HepG2 (cell line): Measurements from ENCODE around the gene ERC1. TPM values are rescaled to one million over a fixed set of nuclear protein-coding genes. Genes with fewer than 3 reads are reported as not detected.

Experiments
- ATAC-seq: fragments of 200-7000 bp; cut with Tn5 transposase; 3 replicates; pipeline ENCODE4 v1.9.1; 2020; ENCODE audit warnings: mild to moderate bottlenecking, moderate library complexity
- BruUV-seq: library from RNA; stranded (reverse); fragments of 400-500 nt; replicated peaks from 2 replicates; lab custom pipeline; 2021; lab: Mats Ljungman, UMichigan
- CTCF ChIA-PET: fragments of 300-600 bp; formaldehyde crosslinking; extraction: SDS; loops from one replicate; lab custom pipeline; 2021; ENCODE audit warnings: low total read pairs, inconsistent platforms, low intra/inter-chr PET ratio; lab: Yijun Ruan, JAX
- POLR2A ChIA-PET: fragments of 350-600 bp; sonication (Branson Sonifier 250); formaldehyde crosslinking; loops from one replicate; lab custom pipeline; 2020; ENCODE audit warnings: antibody characterized with exemption, inconsistent platforms; lab: Yijun Ruan, JAX
- DNase-seq: peaks from one replicate; pipeline ENCODE4 v3.0.0-alpha.2; 2015; ENCODE audit warnings: low spot score
- FAIRE-seq: peaks from 3 replicates; lab custom pipeline; 2011; peaks lifted over from hg19 to GRCh38; lab: Jason Lieb, UNC
- H2AFZ ChIP-seq: one replicate; pipeline ENCODE4 v1.6.1; 2011; ENCODE audit warnings: low read length, inconsistent platforms
- H3K27ac ChIP-seq: fragments of 300-600 bp; 3 replicates; pipeline ENCODE4 v1.8.0; 2011; ENCODE audit warnings: mixed run types, mild to moderate bottlenecking, mixed read lengths, low read length, inconsistent platforms; ENCODE audit not compliant: insufficient read depth; ENCODE audit errors: extremely low read length
- H3K27me3 ChIP-seq, 2 experiments: fragments of 200-600 bp in 1 of 2; 2 replicates in 1 of 2; 3 replicates in 1 of 2; pipeline versions ENCODE4 v1.6.0 to v1.8.0; 2011; ENCODE audit warnings: low read length in 2 of 2, mild to moderate bottlenecking in 2 of 2, moderate library complexity in 2 of 2, inconsistent platforms in 1 of 2; ENCODE audit not compliant: insufficient read depth in 2 of 2, control insufficient read depth in 1 of 2
- H3K36me3 ChIP-seq, 2 experiments: fragments of 200-600 bp in 1 of 2; replicated peaks in 1 of 2; 2 replicates in 1 of 2; 3 replicates in 1 of 2; pipeline versions ENCODE4 v1.5.1 to v1.8.0; 2011; ENCODE audit warnings: low read length in 2 of 2, inconsistent platforms in 1 of 2; ENCODE audit not compliant: insufficient read depth in 2 of 2, control insufficient read depth in 1 of 2
- H3K4me1 ChIP-seq: 2 replicates; pipeline ENCODE4 v1.5.1; 2012; ENCODE audit warnings: low read length, inconsistent platforms; ENCODE audit not compliant: insufficient read depth
- H3K4me2 ChIP-seq: 2 replicates; pipeline ENCODE4 v1.6.0; 2011; ENCODE audit warnings: low read depth, low read length, inconsistent platforms
- H3K4me3 ChIP-seq, 3 experiments: fragments of 200-600 bp in 1 of 3; sonication (generic), shearing (Covaris generic) in 1 of 3; replicated peaks in 1 of 3; 2 replicates each; pipeline ENCODE4 v1.5.1; 2011 to 2016; ENCODE audit warnings: low read length in 3 of 3, inconsistent platforms in 2 of 3, low read depth in 2 of 3, mild to moderate bottlenecking in 2 of 3, control low read depth in 1 of 3, mixed read lengths in 1 of 3; ENCODE audit not compliant: insufficient read depth in 1 of 3
- H3K79me2 ChIP-seq: one replicate; pipeline ENCODE4 v1.6.1; 2011; ENCODE audit warnings: low read length, inconsistent platforms; ENCODE audit not compliant: insufficient read depth
- H3K9ac ChIP-seq: 2 replicates; pipeline ENCODE4 v1.6.0; 2011; ENCODE audit warnings: mild to moderate bottlenecking, low read depth, low read length, inconsistent platforms; ENCODE audit not compliant: insufficient read depth
- H3K9me3 ChIP-seq: 2 replicates; pipeline ENCODE4 v1.5.1; 2012; ENCODE audit warnings: mild to moderate bottlenecking, low read length
- H4K20me1 ChIP-seq: 2 replicates; pipeline ENCODE4 v1.6.0; 2011; ENCODE audit warnings: inconsistent platforms, mild to moderate bottlenecking, low read length, moderate library complexity; ENCODE audit not compliant: insufficient read depth
- FOXA1 ChIP-seq, 2 experiments: fragments of 450-650 bp in 1 of 2; sonication (generic) in 1 of 2; formaldehyde crosslinking in 1 of 2; IDR thresholded peaks; 2 replicates each; pipeline versions ENCODE4 v1.4.0 to v1.6.1; 2016 to 2020; ENCODE audit warnings: missing genetic modification reagents in 1 of 2
- HNRNPH1 ChIP-seq: fragments of 200-400 bp; formaldehyde crosslinking; optimal IDR thresholded peaks from 2 replicates; pipeline ENCODE3; 2017; ENCODE audit warnings: mild to moderate bottlenecking, low read depth, low read length
- STAT6 ChIP-seq: sonication (generic); formaldehyde crosslinking; IDR thresholded peaks from 2 replicates; pipeline ENCODE4 v1.4.0; 2020; ENCODE audit warnings: missing genetic modification reagents, mild to moderate bottlenecking, borderline replicate concordance
- ZBTB10 ChIP-seq: sonication (generic); formaldehyde crosslinking; IDR thresholded peaks from 2 replicates; pipeline ENCODE4 v1.4.0; 2020; ENCODE audit warnings: missing genetic modification reagents, borderline replicate concordance
- ZNF572 ChIP-seq: sonication (generic); formaldehyde crosslinking; IDR thresholded peaks from 2 replicates; pipeline ENCODE4 v1.5.1; 2020; ENCODE audit warnings: mild to moderate bottlenecking, missing genetic modification reagents
- ZNF615 ChIP-seq: sonication (generic); formaldehyde crosslinking; IDR thresholded peaks from 2 replicates; pipeline ENCODE4 v1.5.0; 2020; ENCODE audit warnings: mild to moderate bottlenecking, missing genetic modification reagents, borderline replicate concordance
- ZSCAN25 ChIP-seq: sonication (generic); formaldehyde crosslinking; IDR thresholded peaks from 2 replicates; pipeline ENCODE4 v1.8.0; 2022; ENCODE audit warnings: mild to moderate bottlenecking, missing genetic modification reagents
- ZSCAN9 ChIP-seq: IDR thresholded peaks from 2 replicates; pipeline ENCODE4 v1.6.1; 2016; ENCODE audit warnings: borderline replicate concordance
- WGBS: methylation state at CpG from one replicate; pipeline ENCODE4 v1.1.6; 2017; ENCODE audit warnings: low lambda C conversion rate; 5-methylcytosine and 5-hydroxymethylcytosine counted together
- in situ Hi-C: cut with HindIII; loops from 2 replicates; pipeline ENCODE4 v1.10.0; 2017; ENCODE audit warnings: low pct_unique_long_range_greater_than_20kb; ENCODE audit not compliant: extremely low pct_ligation_motif_present
- intact Hi-C: fragments of 100-400 bp; cut with micrococcal nuclease; formaldehyde crosslinking; loops from one replicate; pipeline ENCODE4 v1.10.0; 2022; ENCODE audit not compliant: unreplicated experiment
- polyA plus RNA-seq, 8 experiments: library from polyadenylated mRNA; depleted of rRNA in 3 of 8; stranded (reverse) in 7 of 8; unstranded in 1 of 8; fragments of >200 nt; fragmentation: Illumina TruSeq in 4 of 8; extraction: Trizol in 4 of 8; gene quantifications; 2 replicates each; pipeline versions ENCODE4 v1.2.1 to v1.2.3, GENCODE V29; 2011 to 2016; ENCODE audit warnings: low read depth in 4 of 8, missing spikeins in 1 of 8, mixed read lengths in 1 of 8; ENCODE audit not compliant: insufficient read depth in 1 of 8
- total RNA-seq, 5 experiments: library from RNA; depleted of rRNA; stranded (reverse); fragments of >200 nt; fragmentation: Illumina TruSeq; extraction: Trizol; gene quantifications; 2 replicates each; pipeline ENCODE4 v1.2.3, GENCODE V29; 2016; ENCODE audit warnings: low read depth in 1 of 5

The ERC1 gene
- total and polyA plus RNA-seq, 2 of the 13 experiments (the other 11 are each of a cell fraction or from before 2014, with no cell fraction given) = 6.1 to 12.4 TPM

- no peaks in the 10 kb centered on the region for H3K9me3 ChIP-seq
- H3K79me2 ChIP-seq = no peaks in the 10 kb centered on the region
- 43% methylated on average over 19 of the region's 23 CpGs for WGBS
- no TSS peak for BruUV-seq
- no peaks in the 10 kb centered on the region for H3K4me1 ChIP-seq
- ChIA-PET POLR2A (no interaction called here), CTCF (no interaction called here)
- TF ChIP-seq STAT6 = no peak
- no peak overlapping the region for H2AFZ ChIP-seq
- in situ Hi-C loops = no loop called here
- intact Hi-C loops = no loop called here
- H3K36me3 ChIP-seq = peaks cover 0 to 12% of the 10 kb centered on the region in 2 experiments; a peak in 2 of 5 replicates
- DNase-seq (no peak), FAIRE-seq (no peak), ATAC-seq (peak; percentile 46)
- H4K20me1 ChIP-seq = no peaks in the 10 kb centered on the region; the same call in 1 of the 2 replicates
- H3K4me3 ChIP-seq = no peak overlapping the region
- H3K9ac ChIP-seq = no peak overlapping the region
- no peak overlapping the region for H3K27ac ChIP-seq
- no peaks in the 10 kb centered on the region for H3K27me3 ChIP-seq
- no peak overlapping the region for H3K4me2 ChIP-seq
These were observed 505.3 kb downstream of the ERC1 start for GRCh38 chr12:1496162-1496900.

DNA sequence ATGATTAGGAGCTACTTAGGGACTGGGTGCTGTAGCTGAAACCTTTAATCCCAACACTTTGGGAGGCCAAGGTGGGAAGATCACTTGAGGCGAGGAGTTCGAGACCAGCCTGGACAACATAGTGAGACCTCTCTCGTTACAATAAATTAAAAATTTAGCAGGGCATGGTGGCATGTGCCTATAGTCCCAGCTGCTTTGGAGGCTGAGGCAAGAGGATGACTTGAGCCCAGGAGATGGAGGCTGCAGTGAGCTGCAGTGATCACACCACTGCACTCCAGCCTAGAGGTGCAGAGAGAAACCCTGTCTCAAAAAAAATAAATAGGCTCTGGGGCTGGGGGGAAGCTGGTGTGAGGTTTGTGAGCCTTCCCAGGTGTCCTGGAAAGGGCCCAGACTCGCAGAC is 506.1 kb downstream of the ERC1 start:
- Histone ChIP-seq H3K9ac (no peak overlapping the region), H3K4me2 (no peak overlapping the region), H3K27me3 (peaks cover 0 to 5% of the 10 kb centered on the region in 2 experiments; a peak in 2 of 5 replicates), H4K20me1 (no peaks in the 10 kb centered on the region; the same call in 1 of the 2 replicates), H3K27ac (no peak overlapping the region), H2AFZ (no peak overlapping the region), H3K9me3 (no peaks in the 10 kb centered on the region), H3K36me3 (peaks cover 0 to 5% of the 10 kb centered on the region in 2 experiments; a peak in 1 of 5 replicates), H3K4me1 (no peaks in the 10 kb centered on the region), H3K79me2 (no peaks in the 10 kb centered on the region), H3K4me3 (no peak overlapping the region)
- ChIA-PET CTCF (no interaction called here), POLR2A (no interaction called here)
- DNase-seq = no peak
- no peak for ATAC-seq
- in situ Hi-C loops = no loop called here
- intact Hi-C loops = no loop called here
- 57% methylated on average over 3 of the region's 4 CpGs for WGBS
- no peak for FAIRE-seq
- TF ChIP-seq HNRNPH1 (no peak), ZBTB10 (CRISPR knock-in tag) (no peak), ZNF572 (no peak), ZSCAN25 (CRISPR knock-in tag) (no peak), ZNF615 (no peak), ZSCAN9 (no peak), FOXA1 (IDR thresholded peaks at IDR 0.05) (no peak), FOXA1 (CRISPR knock-in tag; IDR thresholded peaks at IDR 0.05) (no peak)
- no TSS peak for BruUV-seq
